A673 (cell line): Measurements from ENCODE around the gene RAMP1. TPM values are rescaled to one million over a fixed set of nuclear protein-coding genes. Genes with fewer than 3 reads are reported as not detected.
"Not testable (repeated sequence)": the region's sequence is repeated elsewhere in the genome, so short reads cannot be mapped to it uniquely, and the experiment has no call there.

Experiments
- BruUV-seq: library from RNA; stranded (reverse); fragments of 400-500 nt; replicated peaks from 2 replicates; lab custom pipeline; 2021; lab: Mats Ljungman, UMichigan
- CTCF ChIA-PET: fragments of 300-600 bp; sonication (Branson Sonifier 250); formaldehyde crosslinking; loops from one replicate; lab custom pipeline; 2022; ENCODE audit warnings: antibody characterized with exemption; lab: Charles Lee
- POLR2A ChIA-PET: fragments of 300-600 bp; sonication (Branson Sonifier 250); formaldehyde crosslinking; loops from one replicate; lab custom pipeline; 2022; ENCODE audit warnings: antibody characterized with exemption; ENCODE audit not compliant: low non-redundant PET; lab: Charles Lee
- DNase-seq: peaks from one replicate; pipeline ENCODE4 v3.0.0-alpha.2; 2015; ENCODE audit warnings: low spot score
- H3K27ac ChIP-seq: fragments of 200-600 bp; sonication (generic); 2 replicates; pipeline ENCODE4 v1.5.1; 2016; ENCODE audit warnings: mixed run types, low read depth, mild to moderate bottlenecking, mixed read lengths, antibody characterized with exemption, low read length; ENCODE audit not compliant: poor library complexity, severe bottlenecking
- H3K27me3 ChIP-seq: fragments of 200-600 bp; sonication (generic); replicated peaks from 2 replicates; pipeline ENCODE4 v1.6.1; 2017; ENCODE audit warnings: mixed run types, low read depth, mild to moderate bottlenecking, mixed read lengths, antibody characterized with exemption, low read length; ENCODE audit not compliant: insufficient read depth, poor library complexity
- H3K36me3 ChIP-seq: fragments of 200-600 bp; sonication (generic); 2 replicates; pipeline ENCODE4 v1.6.1; 2016; ENCODE audit warnings: mixed run types, mild to moderate bottlenecking, mixed read lengths, antibody characterized with exemption, low read length; ENCODE audit not compliant: insufficient read depth, poor library complexity, severe bottlenecking
- H3K4me1 ChIP-seq: fragments of 200-600 bp; sonication (generic); 2 replicates; pipeline ENCODE4 v1.6.1; 2017; ENCODE audit warnings: mixed run types, mild to moderate bottlenecking, mixed read lengths, antibody characterized with exemption, low read length; ENCODE audit not compliant: insufficient read depth, poor library complexity, severe bottlenecking
- H3K4me3 ChIP-seq: fragments of 200-600 bp; sonication (generic); 2 replicates; pipeline ENCODE4 v1.5.1; 2016; ENCODE audit warnings: low read depth, mixed run types, mild to moderate bottlenecking, mixed read lengths, low read length; ENCODE audit not compliant: poor library complexity, severe bottlenecking
- H3K9me3 ChIP-seq: fragments of 200-600 bp; sonication (generic); 2 replicates; pipeline ENCODE4 v1.6.1; 2016; ENCODE audit warnings: mixed run types, low read depth, mild to moderate bottlenecking, mixed read lengths, antibody characterized with exemption, low read length; ENCODE audit not compliant: poor library complexity, severe bottlenecking
- EZH2 ChIP-seq: fragments of 200-600 bp; sonication (generic); IDR thresholded peaks from 2 replicates; pipeline ENCODE4 v1.6.1; 2017; ENCODE audit warnings: borderline replicate concordance, low read depth, mild to moderate bottlenecking, mixed read lengths, antibody characterized with exemption, low read length; ENCODE audit not compliant: poor library complexity, severe bottlenecking
- intact Hi-C: fragments of 100-400 bp; cut with micrococcal nuclease; formaldehyde crosslinking; loops from one replicate; pipeline ENCODE4 v1.10.0; 2022; ENCODE audit not compliant: unreplicated experiment
- total RNA-seq: library from RNA; stranded (reverse); gene quantifications from 2 replicates; pipeline ENCODE4 v1.2.3, GENCODE V29; 2021
- TF ChIP-seq, protein P1 (sequence below): fragments of 300-800, 200-600 bp; sonication (generic); conservative IDR thresholded peaks from 2 replicates; pipeline ENCODE4 v1.5.1; 2017; ENCODE audit warnings: low read depth, mild to moderate bottlenecking, antibody characterized with exemption, low read length, moderate library complexity, mixed read lengths

Gene RAMP1
- total RNA-seq, 1 experiment from 2014 or later, result 24.8 TPM

DNA sequence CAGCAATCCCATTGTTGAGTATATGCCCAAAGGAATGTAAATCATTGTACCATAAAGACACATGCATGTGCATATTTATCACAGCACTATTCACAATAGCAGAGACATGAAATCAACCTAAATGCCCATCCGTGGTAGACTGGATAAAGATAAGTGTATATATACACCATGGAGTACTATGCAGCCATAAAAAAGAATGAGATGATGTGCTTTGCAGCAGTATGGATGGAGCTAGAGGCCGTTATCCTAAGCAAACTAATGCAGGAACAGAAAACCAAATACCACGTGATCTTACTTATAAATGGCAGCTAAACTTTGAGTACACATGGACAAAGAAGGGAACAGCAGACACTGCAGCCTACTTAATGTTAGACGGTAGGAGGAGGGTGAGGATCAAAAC is 18.4 kb upstream of the RAMP1 start:
- Histone ChIP-seq H3K27ac (no peak overlapping the region), H3K36me3 (no peaks in the 10 kb centered on the region), H3K4me1 (no peaks in the 10 kb centered on the region), H3K4me3 (no peak overlapping the region), H3K9me3 (no peaks in the 10 kb centered on the region), H3K27me3 (no peaks in the 10 kb centered on the region)
- no peak for DNase-seq
- ChIA-PET POLR2A (no interaction called here), CTCF (no interaction called here)
- no TSS peak for BruUV-seq
- intact Hi-C loops, result no loop called here
- TF ChIP-seq EZH2, result no peak
- TF ChIP-seq, protein P1, sequence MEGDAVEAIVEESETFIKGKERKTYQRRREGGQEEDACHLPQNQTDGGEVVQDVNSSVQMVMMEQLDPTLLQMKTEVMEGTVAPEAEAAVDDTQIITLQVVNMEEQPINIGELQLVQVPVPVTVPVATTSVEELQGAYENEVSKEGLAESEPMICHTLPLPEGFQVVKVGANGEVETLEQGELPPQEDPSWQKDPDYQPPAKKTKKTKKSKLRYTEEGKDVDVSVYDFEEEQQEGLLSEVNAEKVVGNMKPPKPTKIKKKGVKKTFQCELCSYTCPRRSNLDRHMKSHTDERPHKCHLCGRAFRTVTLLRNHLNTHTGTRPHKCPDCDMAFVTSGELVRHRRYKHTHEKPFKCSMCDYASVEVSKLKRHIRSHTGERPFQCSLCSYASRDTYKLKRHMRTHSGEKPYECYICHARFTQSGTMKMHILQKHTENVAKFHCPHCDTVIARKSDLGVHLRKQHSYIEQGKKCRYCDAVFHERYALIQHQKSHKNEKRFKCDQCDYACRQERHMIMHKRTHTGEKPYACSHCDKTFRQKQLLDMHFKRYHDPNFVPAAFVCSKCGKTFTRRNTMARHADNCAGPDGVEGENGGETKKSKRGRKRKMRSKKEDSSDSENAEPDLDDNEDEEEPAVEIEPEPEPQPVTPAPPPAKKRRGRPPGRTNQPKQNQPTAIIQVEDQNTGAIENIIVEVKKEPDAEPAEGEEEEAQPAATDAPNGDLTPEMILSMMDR, result no peak

DNA sequence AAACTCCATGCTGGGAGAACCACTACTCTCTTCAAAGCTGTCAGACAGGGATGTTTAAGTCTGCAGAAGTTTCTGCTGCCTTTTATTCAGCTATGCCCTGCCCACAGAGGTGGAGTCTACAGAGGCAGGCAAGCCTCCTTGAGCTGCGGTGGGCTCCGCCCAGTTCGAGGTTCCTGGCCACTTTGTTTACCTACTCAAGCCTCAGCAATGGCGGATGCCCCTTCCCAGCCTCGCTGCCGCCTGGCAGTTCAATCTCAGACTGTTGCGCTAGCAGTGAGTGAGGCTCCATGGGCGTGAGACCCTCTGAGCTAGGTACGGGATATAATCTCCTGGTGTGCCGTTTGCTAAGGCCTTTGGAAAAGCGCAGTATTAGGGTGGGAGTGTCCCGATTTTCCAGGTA is 10.5 kb upstream of the RAMP1 start:
- H3K36me3 ChIP-seq, H3K27ac ChIP-seq, POLR2A ChIA-PET, H3K4me3 ChIP-seq, H3K27me3 ChIP-seq, DNase-seq, CTCF ChIA-PET, H3K4me1 ChIP-seq, intact Hi-C loops, BruUV-seq, H3K9me3 ChIP-seq: not testable (repeated sequence)

DNA sequence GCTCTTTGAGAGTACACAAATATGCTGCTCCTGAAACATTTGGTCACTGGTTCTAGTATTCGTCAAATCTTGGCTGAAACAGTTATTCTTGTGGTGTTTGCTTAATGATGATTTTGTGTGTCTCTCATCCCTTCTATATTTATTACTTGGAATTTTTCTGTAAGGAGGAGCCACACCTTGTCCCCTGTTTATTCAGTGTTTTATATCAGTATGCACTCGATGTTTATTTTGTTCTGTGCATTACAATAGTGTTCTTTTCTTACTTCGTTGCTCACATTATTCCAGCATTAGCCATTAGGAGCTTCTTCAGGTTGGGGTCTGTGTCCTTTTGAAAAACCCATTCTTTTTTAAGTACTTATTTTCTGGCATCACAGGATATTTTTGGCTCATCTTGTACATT is 5.1 kb upstream of the RAMP1 start:
- intact Hi-C loops, result loop anchor here (10.0 kb wide), 1 partner anchor 211 kb away; the partner anchor contains the start of gene SCLY
- no peak for DNase-seq
- TF ChIP-seq, protein P1, result no peak
- no peak for TF ChIP-seq EZH2
- Histone ChIP-seq H3K27ac (no peak overlapping the region), H3K4me1 (peaks cover 4% of the 10 kb centered on the region), H3K9me3 (no peaks in the 10 kb centered on the region), H3K27me3 (no peaks in the 10 kb centered on the region), H3K36me3 (no peaks in the 10 kb centered on the region), H3K4me3 (no peak overlapping the region)
- no TSS peak for BruUV-seq
- POLR2A ChIA-PET, result no interaction called here
- CTCF ChIA-PET, result no interaction called here

DNA sequence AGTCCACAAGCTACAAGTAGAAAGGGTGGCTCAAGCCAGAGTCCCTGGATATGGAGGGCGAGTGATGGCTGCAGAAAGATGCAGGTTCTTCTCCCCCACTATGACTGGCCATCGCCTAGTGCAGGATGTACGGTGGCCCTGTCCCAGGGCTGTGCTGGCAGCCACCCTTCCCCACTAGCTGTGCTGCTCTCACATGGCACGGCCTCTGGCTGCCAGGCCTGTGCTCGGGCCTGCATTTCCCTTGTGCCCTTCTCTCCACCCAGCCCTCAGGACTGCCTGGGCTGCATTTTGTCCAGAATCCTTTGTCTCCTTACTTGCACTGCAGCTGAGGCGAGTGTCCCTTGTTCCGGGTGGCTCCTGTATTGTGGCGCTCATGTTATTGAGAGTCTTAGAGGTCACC is 1.6 kb upstream of the RAMP1 start:
- BruUV-seq, result no TSS peak

More for the DNA sequence above, 1.6 kb upstream of the RAMP1 start:
- POLR2A ChIA-PET, result no interaction called here
- no peak for DNase-seq
- Histone ChIP-seq H3K4me3 (no peak overlapping the region), H3K4me1 (peaks cover 4% of the 10 kb centered on the region), H3K9me3 (no peaks in the 10 kb centered on the region), H3K27ac (no peak overlapping the region), H3K27me3 (no peaks in the 10 kb centered on the region), H3K36me3 (no peaks in the 10 kb centered on the region)
- TF ChIP-seq, protein P1, result no peak
- TF ChIP-seq EZH2, result no peak
- intact Hi-C loops, result loop anchor here (1.0 to 10.0 kb wide), 2 partner anchors 207 to 406 kb away; partner anchors contain the start of gene SCLY
- CTCF ChIA-PET, result interaction anchor here (0.6 to 1.0 kb wide), 5 partner anchors 183 to 500 kb away, joined by 3 to 8 read pairs (median 4); no protein-coding TSS in a partner anchor
